NCI-H69 (cell line): ENCODE data around the gene PYGO2.
"Not testable (repeated sequence)": the region's sequence is repeated elsewhere in the genome, so short reads cannot be mapped to it uniquely, and the experiment has no call there.

Source experiments
- DNase-seq: peaks from one replicate; lab custom pipeline; 2025; lab: John Stamatoyannopoulos, UW

The PYGO2 gene

DNA sequence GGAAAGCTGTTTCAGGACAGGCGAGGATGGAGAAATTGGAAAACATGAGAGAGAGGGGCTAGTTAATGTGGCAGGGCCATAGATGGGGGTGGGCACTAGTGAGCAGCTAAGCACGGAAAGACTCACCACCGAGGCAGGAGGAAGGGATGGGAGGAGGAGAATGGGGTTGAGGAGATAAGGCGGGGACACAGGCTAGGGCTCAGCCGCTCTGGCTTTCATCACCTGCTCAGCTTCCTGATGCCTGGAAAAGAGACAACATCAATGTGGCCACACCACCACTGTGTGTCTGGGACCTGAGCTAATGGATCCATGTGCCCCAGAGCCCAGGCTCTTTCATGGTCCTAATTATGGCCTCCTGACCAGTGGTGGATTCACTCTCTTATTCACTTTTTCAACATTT lies 52.6 kb downstream of the PYGO2 start:
- DNase-seq, result no peak

DNA sequence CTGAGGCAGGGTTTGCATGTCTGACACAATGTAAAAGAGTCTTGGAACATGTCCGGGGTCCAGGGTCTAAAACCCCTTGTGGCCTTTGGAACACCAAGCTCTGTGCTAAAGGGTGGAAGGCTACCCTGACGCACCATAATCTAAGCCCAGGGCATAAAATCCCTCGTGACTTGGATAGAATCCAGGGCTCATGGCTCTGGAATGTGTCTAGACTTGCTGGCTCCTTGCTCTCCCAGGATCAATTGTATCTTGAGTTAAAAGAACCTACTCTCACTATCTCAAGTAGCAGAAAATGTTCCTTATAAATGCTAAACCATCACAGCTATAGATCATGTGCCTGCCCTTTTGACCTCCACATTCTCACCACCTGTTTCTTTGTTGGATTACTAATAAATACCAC lies 53.5 kb downstream of the PYGO2 start:
- not testable (repeated sequence) for DNase-seq
